Tibial artery (tissue), 4 donors: ENCODE results near the gene DSN1.

Experiments
- DNase-seq, 2 donors: peaks; one replicate each; pipeline ENCODE4 v3.0.0-alpha.2; 2019
- H3K27ac ChIP-seq, 2 donors: fragments of 200-600 bp; sonication (generic) in 1 of 2; 1 replicate in 1 of 2; 2 replicates in 1 of 2; pipeline ENCODE4 v1.5.1; 2018 to 2019; ENCODE audit warnings: mild to moderate bottlenecking in 1 of 2
- H3K27me3 ChIP-seq, 2 donors: fragments of 200-600 bp; sonication (generic) in 1 of 2; one replicate each; pipeline versions ENCODE4 v1.5.1 to v1.6.0; 2016 to 2019
- H3K36me3 ChIP-seq, 3 donors: fragments of 200-600 bp; sonication (generic) in 2 of 3; one replicate each; pipeline ENCODE4 v1.5.1; 2016 to 2019; ENCODE audit warnings: mild to moderate bottlenecking in 2 of 3
- H3K4me1 ChIP-seq, 4 donors: fragments of 200-600 bp; sonication (generic) in 2 of 4; 1 replicate in 3 of 4; 2 replicates in 1 of 4; pipeline ENCODE4 v1.5.1; 2016 to 2019
- H3K4me3 ChIP-seq, 2 donors: fragments of 200-600 bp; sonication (generic) in 1 of 2; 1 replicate in 1 of 2; 2 replicates in 1 of 2; pipeline ENCODE4 v1.5.1; 2018 to 2019; ENCODE audit warnings: mild to moderate bottlenecking in 2 of 2
- H3K9me3 ChIP-seq, 3 donors: fragments of 200-600 bp; sonication (generic) in 1 of 3; one replicate each; pipeline ENCODE4 v1.5.1; 2016 to 2019
- CTCF ChIP-seq, 2 experiments: fragments of 200-600 bp in 1 of 2; fragments of 450-650 bp in 1 of 2; IDR thresholded peaks; one replicate each; pipeline ENCODE4 v1.5.1; 2017 to 2019; ENCODE audit warnings: antibody characterized with exemption in 2 of 2, mild to moderate bottlenecking in 1 of 2, moderate library complexity in 1 of 2
- intact Hi-C: fragments of 100-400 bp; cut with DNase I; formaldehyde crosslinking; loops from one replicate; pipeline ENCODE4 v1.15.0; 2023; ENCODE audit warnings: low total_unique reads

Gene DSN1

GRCh38 chr20:36819659-36820058, 46.1 kb upstream of the DSN1 start:
- Histone ChIP-seq H3K4me1 (peaks cover 0 to 61% (median 54%) of the 10 kb centered on the region in 4 donors), H3K27ac (peak overlapping the region; percentile 66 to 78), H3K4me3 (no peak overlapping the region), H3K9me3 (no peaks in the 10 kb centered on the region), H3K36me3 (peaks cover 28 to 43% (median 28%) of the 10 kb centered on the region in 3 donors), H3K27me3 (no peaks in the 10 kb centered on the region)
- intact Hi-C loops, result loop anchor here (10.0 kb wide), 1 partner anchor 45 kb away; a partner anchor contains a TSS
- DNase-seq, result no peak
- no peak for TF ChIP-seq CTCF (IDR thresholded peaks at IDR 0.05)

GRCh38 chr20:36818861-36819260, 45.3 kb upstream of the DSN1 start:
- Histone ChIP-seq H3K36me3 (peaks cover 29 to 43% (median 36%) of the 10 kb centered on the region in 3 donors), H3K27me3 (no peaks in the 10 kb centered on the region), H3K4me3 (no peak overlapping the region), H3K27ac (peak overlapping the region in 1 of 2 donors; percentile 66), H3K4me1 (peaks cover 0 to 57% (median 49%) of the 10 kb centered on the region in 4 donors), H3K9me3 (no peaks in the 10 kb centered on the region)
- DNase-seq, result no peak
- TF ChIP-seq CTCF (IDR thresholded peaks at IDR 0.05), result no peak
- intact Hi-C loops, result loop anchor here (10.0 kb wide), 1 partner anchor 46 kb away; a partner anchor contains a TSS

GRCh38 chr20:36818185-36818584, 44.6 kb upstream of the DSN1 start:
- intact Hi-C loops, result loop anchor here (10.0 kb wide), 1 partner anchor 47 kb away; a partner anchor contains a TSS
- Histone ChIP-seq H3K27me3 (no peaks in the 10 kb centered on the region), H3K4me1 (peaks cover 0 to 52% (median 42%) of the 10 kb centered on the region in 4 donors), H3K9me3 (no peaks in the 10 kb centered on the region), H3K4me3 (no peak overlapping the region), H3K36me3 (peaks cover 29 to 46% (median 38%) of the 10 kb centered on the region in 3 donors), H3K27ac (peak overlapping the region in 1 of 2 donors; percentile 66)
- TF ChIP-seq CTCF (IDR thresholded peaks at IDR 0.05), result no peak
- no peak for DNase-seq

- no peak for DNase-seq
- peaks cover 29 to 51% (median 39%) of the 10 kb centered on the region in 3 donors for H3K36me3 ChIP-seq
- TF ChIP-seq CTCF (IDR thresholded peaks at IDR 0.05), result no peak
- no peak overlapping the region for H3K4me3 ChIP-seq
- H3K9me3 ChIP-seq, result no peaks in the 10 kb centered on the region
- H3K27ac ChIP-seq, result no peak overlapping the region
- intact Hi-C loops, result loop anchor here (10.0 kb wide), 1 partner anchor 47 kb away; a partner anchor contains a TSS
- no peaks in the 10 kb centered on the region for H3K27me3 ChIP-seq
- peaks cover 0 to 49% (median 35%) of the 10 kb centered on the region in 4 donors for H3K4me1 ChIP-seq
These were observed 43.9 kb upstream of the DSN1 start for GRCh38 chr20:36817496-36817895.

- TF ChIP-seq CTCF (IDR thresholded peaks at IDR 0.05), result no peak
- Histone ChIP-seq H3K36me3 (peaks cover 35 to 70% (median 48%) of the 10 kb centered on the region in 3 donors), H3K27me3 (no peaks in the 10 kb centered on the region), H3K27ac (no peak overlapping the region), H3K9me3 (no peaks in the 10 kb centered on the region), H3K4me1 (peaks cover 0 to 34% (median 17%) of the 10 kb centered on the region in 4 donors), H3K4me3 (no peak overlapping the region)
- intact Hi-C loops, result loop anchor here (10.0 kb wide), 1 partner anchor 49 kb away; a partner anchor contains a TSS
- DNase-seq, result no peak
These were observed 42.0 kb upstream of the DSN1 start for GRCh38 chr20:36815454-36816091.
